PC-3 (cell line): ENCODE data around the gene THTPA. TPM values are rescaled to one million over a fixed set of nuclear protein-coding genes. Genes with fewer than 3 reads are reported as not detected.

ENCODE experiments used
- ATAC-seq: fragments of 200-7000 bp; cut with Tn5 transposase; 2 replicates; pipeline ENCODE4 v1.9.1; 2020; ENCODE audit warnings: mild to moderate bottlenecking, moderate library complexity
- BruUV-seq: library from RNA; stranded (reverse); fragments of 400-500 nt; replicated peaks from 2 replicates; lab custom pipeline; 2021; lab: Mats Ljungman, UMichigan
- CTCF ChIA-PET: fragments of 300-600 bp; sonication (Branson Sonifier 250); formaldehyde crosslinking; loops from one replicate; lab custom pipeline; 2022; ENCODE audit warnings: antibody characterized with exemption; lab: Charles Lee
- POLR2A ChIA-PET: fragments of 300-600 bp; sonication (Branson Sonifier 250); formaldehyde crosslinking; loops from one replicate; lab custom pipeline; 2022; ENCODE audit warnings: antibody characterized with exemption; ENCODE audit not compliant: unreplicated experiment; lab: Charles Lee
- DNase-seq: peaks from one replicate; pipeline ENCODE4 v3.0.0-alpha.2; 2015
- H2AFZ ChIP-seq: fragments of 300-600 bp; sonication (generic); 2 replicates; pipeline ENCODE4 v1.6.0; 2016; ENCODE audit warnings: antibody characterized with exemption, low read length
- H3F3A ChIP-seq: fragments of 300-600 bp; sonication (generic); one replicate; pipeline ENCODE4 v1.6.0; 2017; ENCODE audit warnings: antibody characterized with exemption, low read length, control low read depth, mild to moderate bottlenecking; ENCODE audit not compliant: unreplicated experiment
- H3K27ac ChIP-seq: fragments of 300-600 bp; sonication (generic); 2 replicates; pipeline ENCODE4 v1.5.1; 2016; ENCODE audit warnings: mild to moderate bottlenecking, low read length
- H3K27me3 ChIP-seq: fragments of 300-600 bp; sonication (generic); 2 replicates; pipeline ENCODE4 v1.6.1; 2016; ENCODE audit warnings: low read length, mixed read lengths
- H3K36me3 ChIP-seq: fragments of 300-600 bp; sonication (generic); 2 replicates; pipeline ENCODE4 v1.6.1; 2016; ENCODE audit warnings: low read depth, mixed run types, low read length, mixed read lengths
- H3K4me1 ChIP-seq: fragments of 300-600 bp; sonication (generic); 2 replicates; pipeline ENCODE4 v1.5.1; 2016; ENCODE audit warnings: low read length; ENCODE audit not compliant: insufficient read depth
- H3K4me2 ChIP-seq: fragments of 300-600 bp; sonication (generic); 2 replicates; pipeline ENCODE4 v1.6.0; 2016; ENCODE audit warnings: low read length
- H3K4me3 ChIP-seq: fragments of 300-600 bp; sonication (generic); 2 replicates; pipeline ENCODE4 v1.5.1; 2016; ENCODE audit warnings: mild to moderate bottlenecking, low read length, mixed read lengths
- H3K79me2 ChIP-seq: fragments of 300-600 bp; sonication (generic); 2 replicates; pipeline ENCODE4 v1.6.1; 2017; ENCODE audit warnings: low read length, mixed read lengths
- H3K9ac ChIP-seq: fragments of 300-600 bp; sonication (generic); 2 replicates; pipeline ENCODE4 v1.6.0; 2016; ENCODE audit warnings: mild to moderate bottlenecking, low read length
- H3K9me2 ChIP-seq: fragments of 300-600 bp; sonication (generic); replicated peaks from 2 replicates; pipeline ENCODE4 v1.6.1; 2016; ENCODE audit warnings: mixed run types, low read length, mixed read lengths
- H3K9me3 ChIP-seq: fragments of 300-600 bp; sonication (generic); 2 replicates; pipeline ENCODE4 v1.6.1; 2016; ENCODE audit warnings: low read length, mixed read lengths
- H4K20me1 ChIP-seq: fragments of 300-600 bp; sonication (generic); 2 replicates; pipeline ENCODE4 v1.6.1; 2016; ENCODE audit warnings: low read length, mixed read lengths
- CTCF ChIP-seq: fragments of 300-600 bp; sonication (generic); conservative IDR thresholded peaks from 2 replicates; pipeline ENCODE4 v1.5.1; 2017; ENCODE audit warnings: antibody characterized with exemption, low read depth, mild to moderate bottlenecking, low read length
- EZH2 ChIP-seq: fragments of 300-600 bp; sonication (generic); IDR thresholded peaks from one replicate; pipeline ENCODE4 v1.6.1; 2017; ENCODE audit warnings: antibody characterized with exemption, mild to moderate bottlenecking, low read length; ENCODE audit not compliant: unreplicated experiment
- EZH2phosphoT487 ChIP-seq: fragments of 300-600 bp; sonication (generic); IDR thresholded peaks from 2 replicates; pipeline ENCODE4 v1.6.1; 2018; ENCODE audit warnings: mild to moderate bottlenecking, antibody characterized with exemption, low read length, borderline replicate concordance
- intact Hi-C: fragments of 100-400 bp; cut with micrococcal nuclease; formaldehyde crosslinking; loops from 2 replicates; pipeline ENCODE4 v1.9.0; 2023
- total RNA-seq: library from RNA; depleted of rRNA; stranded (reverse); fragments of >200 nt; gene quantifications from 2 replicates; pipeline ENCODE4 v1.2.3, GENCODE V29; 2014

Gene THTPA
- total RNA-seq, 1 experiment from 2014 or later = 13.0 TPM

GRCh38 chr14:23543403-23543802 is 12.7 kb upstream of the THTPA start:
- Histone ChIP-seq H3K9me3 (no peaks in the 10 kb centered on the region), H3K9ac (no peak overlapping the region), H3K27ac (no peak overlapping the region), H3K79me2 (no peaks in the 10 kb centered on the region), H3K4me1 (no peaks in the 10 kb centered on the region), H3F3A (no peaks in the 10 kb centered on the region), H3K27me3 (no peaks in the 10 kb centered on the region), H2AFZ (no peak overlapping the region), H3K4me3 (no peak overlapping the region), H3K36me3 (no peaks in the 10 kb centered on the region; the same call in 1 of the 2 replicates), H4K20me1 (no peaks in the 10 kb centered on the region), H3K4me2 (no peak overlapping the region), H3K9me2 (no peaks in the 10 kb centered on the region)
- no peak for ATAC-seq
- BruUV-seq = no TSS peak
- ChIA-PET POLR2A (no interaction called here), CTCF (no interaction called here)
- no peak for TF ChIP-seq EZH2phosphoT487
- TF ChIP-seq EZH2 = no peak
- TF ChIP-seq CTCF = no peak
- no peak for DNase-seq
- intact Hi-C loops = no loop called here

- H3K9me2 ChIP-seq = no peaks in the 10 kb centered on the region
- TF ChIP-seq EZH2 (no peak), EZH2phosphoT487 (no peak), CTCF (no peak)
- no peaks in the 10 kb centered on the region; the same call in 1 of the 2 replicates for H3K36me3 ChIP-seq
- no peaks in the 10 kb centered on the region for H3K79me2 ChIP-seq
- no peak overlapping the region for H3K4me3 ChIP-seq
- no peak overlapping the region for H3K27ac ChIP-seq
- no peak overlapping the region for H3K4me2 ChIP-seq
- ATAC-seq (no peak), DNase-seq (no peak)
- no TSS peak for BruUV-seq
- ChIA-PET POLR2A (no interaction called here), CTCF (no interaction called here)
- no peaks in the 10 kb centered on the region for H3K4me1 ChIP-seq
- no peaks in the 10 kb centered on the region for H3K27me3 ChIP-seq
- intact Hi-C loops = no loop called here
- no peaks in the 10 kb centered on the region for H4K20me1 ChIP-seq
- H2AFZ ChIP-seq = no peak overlapping the region
- H3K9me3 ChIP-seq = no peaks in the 10 kb centered on the region
- no peak overlapping the region for H3K9ac ChIP-seq
- H3F3A ChIP-seq = no peaks in the 10 kb centered on the region
These were observed 11.3 kb upstream of the THTPA start for GRCh38 chr14:23544511-23545447.
